Left colon (tissue), 2 donors: Measurements from ENCODE around the gene MACIR. TPM values are rescaled to one million over a fixed set of nuclear protein-coding genes. Genes with fewer than 3 reads are reported as not detected.

Source experiments
- total RNA-seq, 2 donors: library from RNA; stranded (reverse); fragmentation: NEBNext Ultra II Directional; extraction: Animal tissue kit (Norgen Biotek cat#: 25700); gene quantifications; one replicate each; pipeline ENCODE4 v1.2.1, GENCODE V29; 2021
- donor health status: DM: no; HTN: no; CAD: no.
- donor health status: DM: yes; HTN: yes; CAD: no.

The MACIR gene
- total RNA-seq, 2 donors from 2014 or later = 54.5 to 61.4 TPM

Other genes with a start within 250 kb of the MACIR start
- 1 to 10 TPM; 4.9 to 5.7 TPM for gene GIN1, start 138.6 kb upstream of the MACIR start, total RNA-seq
- 10 to 100 TPM; 75.2 to 81.1 TPM for gene PPIP5K2, start 138.5 kb upstream of the MACIR start, total RNA-seq